Lung microvascular endothelial cell (primary cell): ENCODE measurements around the gene VGLL4. TPM values are rescaled to one million over a fixed set of nuclear protein-coding genes. Genes with fewer than 3 reads are reported as not detected.
"Not testable (repeated sequence)": the region's sequence is repeated elsewhere in the genome, so short reads cannot be mapped to it uniquely, and the experiment has no call there.

Source experiments
- DNase-seq, 2 donors: peaks; one replicate each; pipeline versions ENCODE4 v3.0.0 to v3.0.0-alpha.2; 2010; ENCODE audit warnings: low read depth in 2 of 2
- total RNA-seq: library from RNA; depleted of rRNA; stranded (reverse); fragments of >200 nt; gene quantifications from 2 replicates; pipeline ENCODE4 v1.2.1, GENCODE V29; 2014

VGLL4 gene
- total RNA-seq, 1 donor from 2014 or later = 58.1 TPM

GRCh38 chr3:11588338-11588737 lies 55.4 kb downstream of the VGLL4 start:
- no peak for DNase-seq

GRCh38 chr3:11587766-11588165 lies 55.9 kb downstream of the VGLL4 start:
- no peak for DNase-seq

GRCh38 chr3:11584570-11584969 lies 59.1 kb downstream of the VGLL4 start:
- DNase-seq = no peak

GRCh38 chr3:11583638-11584046 lies 60.1 kb downstream of the VGLL4 start:
- no peak for DNase-seq

- peak; percentile 63 to 72 for DNase-seq
These were observed 60.5 kb downstream of the VGLL4 start for GRCh38 chr3:11583235-11583634.

- peak; percentile 80 to 85 for DNase-seq
These were observed 61.3 kb downstream of the VGLL4 start for GRCh38 chr3:11582191-11582968.

- DNase-seq = no peak
These were observed 62.2 kb downstream of the VGLL4 start for GRCh38 chr3:11581237-11582190.

- DNase-seq = no peak
These were observed 63.1 kb downstream of the VGLL4 start for GRCh38 chr3:11580645-11581044.

- no peak for DNase-seq
These were observed 65.5 kb downstream of the VGLL4 start for GRCh38 chr3:11578169-11578568.

GRCh38 chr3:11576453-11576852 lies 67.3 kb downstream of the VGLL4 start:
- no peak for DNase-seq

GRCh38 chr3:11575677-11576076 lies 68.0 kb downstream of the VGLL4 start:
- DNase-seq = no peak

GRCh38 chr3:11574981-11575669 lies 68.6 kb downstream of the VGLL4 start:
- no peak for DNase-seq

- not testable (repeated sequence) for DNase-seq
These were observed 71.1 kb downstream of the VGLL4 start for GRCh38 chr3:11572660-11573059.

- peak in 1 of 2 donors; percentile 85 for DNase-seq
These were observed 72.8 kb downstream of the VGLL4 start for GRCh38 chr3:11570789-11571495.

GRCh38 chr3:11570251-11570650 lies 73.5 kb downstream of the VGLL4 start:
- DNase-seq = no peak

- no peak for DNase-seq
These were observed 74.5 kb downstream of the VGLL4 start for GRCh38 chr3:11569156-11569741.

GRCh38 chr3:11568503-11569155 lies 75.1 kb downstream of the VGLL4 start:
- peak; percentile 91 to 98 for DNase-seq

- DNase-seq = peak; percentile 53 to 91
These were observed 75.9 kb downstream of the VGLL4 start for GRCh38 chr3:11567516-11568467.

- no peak for DNase-seq
These were observed 76.8 kb downstream of the VGLL4 start for GRCh38 chr3:11566916-11567315.
